Renal pelvis (tissue), 4 donors: ENCODE measurements around the gene CCL17. TPM values are rescaled to one million over a fixed set of nuclear protein-coding genes. Genes with fewer than 3 reads are reported as not detected.
"Not testable (repeated sequence)": the region's sequence is repeated elsewhere in the genome, so short reads cannot be mapped to it uniquely, and the experiment has no call there.

ENCODE experiments used
- DNase-seq: peaks from one replicate; pipeline ENCODE4 v3.0.0-alpha.2; 2013
- polyA plus RNA-seq, 3 donors: library from polyadenylated mRNA; unstranded; fragments of 120-200 nt; gene quantifications; one replicate each; pipeline ENCODE4 v1.2.1, GENCODE V29; 2013; ENCODE audit not compliant: insufficient read length in 3 of 3

The CCL17 gene
- polyA plus RNA-seq, 3 donors, result 0.21 to 0.43 TPM; not detected in 1

GRCh38 chr16:57432505-57432904 is 27.9 kb downstream of the CCL17 start:
- no peak for DNase-seq

- DNase-seq, result no peak
These were observed 28.4 kb downstream of the CCL17 start for GRCh38 chr16:57432989-57433388.

GRCh38 chr16:57434003-57434402 is 29.4 kb downstream of the CCL17 start:
- DNase-seq, result no peak

GRCh38 chr16:57435838-57436237 is 31.3 kb downstream of the CCL17 start:
- DNase-seq, result no peak

GRCh38 chr16:57439947-57440346 is 35.4 kb downstream of the CCL17 start:
- DNase-seq, result not testable (repeated sequence)

- DNase-seq, result not testable (repeated sequence)
These were observed 36.0 kb downstream of the CCL17 start for GRCh38 chr16:57440551-57440950.

GRCh38 chr16:57444711-57445110 is 40.1 kb downstream of the CCL17 start:
- no peak for DNase-seq

- DNase-seq, result no peak
These were observed 40.9 kb downstream of the CCL17 start for GRCh38 chr16:57445510-57445909.

- DNase-seq, result no peak
These were observed 42.1 kb downstream of the CCL17 start for GRCh38 chr16:57446531-57447185.

GRCh38 chr16:57447186-57447962 is 42.8 kb downstream of the CCL17 start, which contains the start of the genes CIAPIN1 and COQ9:
Gene CIAPIN1 (minus strand): TSS chr16:57447385. CDS start chr16:57440928, 6,457 bp downstream.
Gene COQ9 (plus strand): TSS chr16:57447479. CDS start chr16:57447506, 27 bp downstream.
- DNase-seq, result peak; percentile 94

GRCh38 chr16:57452021-57452420 is 47.5 kb downstream of the CCL17 start:
- DNase-seq, result no peak

GRCh38 chr16:57462209-57462977 is 57.8 kb downstream of the CCL17 start, which contains the start of gene POLR2C:
Gene POLR2C (plus strand): TSS chr16:57462679. CDS start chr16:57462725, 46 bp downstream.
- peak; percentile 82 for DNase-seq

GRCh38 chr16:57462978-57463362 is 58.4 kb downstream of the CCL17 start:
- no peak for DNase-seq

- DNase-seq, result no peak
These were observed 60.0 kb downstream of the CCL17 start for GRCh38 chr16:57464523-57464922.

Other genes with a start within 250 kb of the CCL17 start
- 100 to 1,000 TPM in 2 of 3 donors, 10 to 100 TPM in 1; 97.8 to 135 (median 124) TPM for gene PSME3IP1, start 218.7 kb upstream of the CCL17 start, polyA plus RNA-seq
- 10 to 100 TPM; 44.2 to 50.3 (median 44.7) TPM for gene RSPRY1, start 218.4 kb upstream of the CCL17 start, polyA plus RNA-seq
- gene ARL2BP, start 159.5 kb upstream of the CCL17 start, polyA plus RNA-seq, result 10 to 100 TPM; 70.7 to 71.1 (median 70.9) TPM
- gene PLLP, start 120.1 kb upstream of the CCL17 start, polyA plus RNA-seq, result 10 to 100 TPM; 22.5 to 26.6 (median 24.7) TPM
- under 1 TPM; 0.06 to 0.18 (median 0.13) TPM for gene CCL22, start 46.0 kb upstream of the CCL17 start, polyA plus RNA-seq
- gene CX3CL1, start 32.3 kb upstream of the CCL17 start, polyA plus RNA-seq, result 10 to 100 TPM; 30.3 to 33.2 (median 32.3) TPM
- 100 to 1,000 TPM in 1 of 3 donors, 10 to 100 TPM in 2; 95.5 to 100 (median 98.5) TPM for gene CIAPIN1, start 42.6 kb downstream of the CCL17 start, polyA plus RNA-seq
- gene COQ9, start 42.7 kb downstream of the CCL17 start, polyA plus RNA-seq, result 100 to 1,000 TPM; 100 to 114 (median 114) TPM
- gene POLR2C, start 57.9 kb downstream of the CCL17 start, polyA plus RNA-seq, result 10 to 100 TPM; 84.1 to 87.3 (median 86.4) TPM
- gene DOK4, start 81.7 kb downstream of the CCL17 start, polyA plus RNA-seq, result 10 to 100 TPM; 34.3 to 36.8 (median 35.0) TPM
- gene CCDC102A, start 131.8 kb downstream of the CCL17 start, polyA plus RNA-seq, result 10 to 100 TPM; 15.3 to 20.6 (median 19.6) TPM
- 1 to 10 TPM; 1.1 to 1.8 (median 1.1) TPM for gene ADGRG5, start 137.9 kb downstream of the CCL17 start, polyA plus RNA-seq
- gene ADGRG1, start 223.9 kb downstream of the CCL17 start, polyA plus RNA-seq, result 10 to 100 TPM; 72.4 to 84.0 (median 79.6) TPM